ENCODE results near the gene SLC41A1. TPM values are rescaled to one million over a fixed set of nuclear protein-coding genes. Genes with fewer than 3 reads are reported as not detected.
A peak's percentile ranks its signal among the peaks of the same experiment; 100 is the strongest.

SLC41A1 gene
- total RNA-seq, 1 experiment from 2014 or later, result 26.4 TPM

- DNase-seq (ENCODE audit: extremely low read depth, low read depth), result no peak
Measured at GRCh38 chr1:205760606-205761005, 52.4 kb downstream of the SLC41A1 start.

DNA sequence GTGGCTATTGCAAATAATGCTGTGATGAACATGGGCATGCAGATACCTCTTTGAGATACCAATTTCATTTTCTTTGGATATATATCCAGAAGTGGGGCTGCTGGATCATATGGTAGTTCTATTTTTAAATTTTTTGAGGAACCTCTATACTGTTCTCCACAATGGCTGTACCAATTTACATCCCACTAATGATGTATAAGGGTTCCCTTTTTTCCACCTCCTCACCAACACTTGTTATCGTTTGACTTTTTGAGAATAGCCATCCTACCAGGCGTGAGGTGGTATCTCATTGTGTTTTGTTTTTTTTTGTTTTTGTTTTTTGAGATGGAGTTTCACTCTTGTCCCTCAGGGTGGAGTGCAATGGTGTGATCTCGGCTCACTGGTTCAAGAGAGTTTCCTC lies 56.4 kb downstream of the SLC41A1 start:
- DNase-seq (ENCODE audit: extremely low read depth, low read depth), result no peak

DNA sequence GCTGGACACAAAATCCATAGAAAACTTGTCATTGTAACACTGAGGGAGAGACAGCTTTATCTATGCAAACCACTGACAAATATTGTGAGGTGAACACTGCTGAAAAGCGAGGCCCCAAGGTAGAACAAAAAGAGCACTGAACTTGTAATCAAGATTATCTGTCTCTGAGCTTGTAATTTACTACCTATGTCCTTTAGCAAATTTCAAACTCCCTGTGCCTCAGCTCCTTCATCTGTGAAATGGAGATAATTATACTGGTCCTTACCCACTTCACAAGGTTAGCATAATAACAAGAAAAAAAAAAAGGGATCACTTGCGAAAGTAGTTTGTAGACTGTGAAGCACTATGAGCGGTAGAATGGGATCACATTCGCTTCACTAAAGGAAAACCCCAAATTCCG lies 58.1 kb downstream of the SLC41A1 start:
- DNase-seq (ENCODE audit: extremely low read depth, low read depth), result no peak

DNA sequence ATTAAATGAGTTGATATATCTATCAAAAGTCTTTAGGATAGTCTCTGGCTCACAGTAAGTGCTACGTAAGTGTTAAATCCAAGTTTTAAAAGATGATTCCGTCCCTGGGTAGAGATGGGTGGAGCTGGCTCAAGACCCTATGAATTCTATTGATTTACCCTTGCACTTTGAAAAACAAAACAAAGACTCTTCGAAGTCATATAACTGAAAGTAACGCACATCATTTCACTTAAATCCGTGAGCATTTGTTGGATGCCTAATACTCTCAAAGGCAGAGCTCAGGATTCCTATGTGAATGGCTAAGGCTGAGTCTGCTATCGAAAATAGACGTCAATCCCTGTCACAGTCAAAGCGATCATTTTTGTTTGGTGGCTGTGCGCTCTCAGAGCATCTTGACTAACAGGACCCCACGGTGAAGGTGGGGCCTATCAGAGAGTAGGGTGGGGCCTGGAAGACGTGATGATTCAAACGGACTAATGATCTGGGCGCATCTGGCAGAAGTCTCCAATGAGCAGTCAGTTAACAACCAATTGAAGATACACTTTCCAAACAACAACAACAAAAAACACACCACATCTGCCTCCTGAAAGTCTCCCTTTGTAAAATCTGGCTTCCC lies 61.9 kb downstream of the SLC41A1 start:
- no peak for DNase-seq (ENCODE audit: extremely low read depth, low read depth)

DNA sequence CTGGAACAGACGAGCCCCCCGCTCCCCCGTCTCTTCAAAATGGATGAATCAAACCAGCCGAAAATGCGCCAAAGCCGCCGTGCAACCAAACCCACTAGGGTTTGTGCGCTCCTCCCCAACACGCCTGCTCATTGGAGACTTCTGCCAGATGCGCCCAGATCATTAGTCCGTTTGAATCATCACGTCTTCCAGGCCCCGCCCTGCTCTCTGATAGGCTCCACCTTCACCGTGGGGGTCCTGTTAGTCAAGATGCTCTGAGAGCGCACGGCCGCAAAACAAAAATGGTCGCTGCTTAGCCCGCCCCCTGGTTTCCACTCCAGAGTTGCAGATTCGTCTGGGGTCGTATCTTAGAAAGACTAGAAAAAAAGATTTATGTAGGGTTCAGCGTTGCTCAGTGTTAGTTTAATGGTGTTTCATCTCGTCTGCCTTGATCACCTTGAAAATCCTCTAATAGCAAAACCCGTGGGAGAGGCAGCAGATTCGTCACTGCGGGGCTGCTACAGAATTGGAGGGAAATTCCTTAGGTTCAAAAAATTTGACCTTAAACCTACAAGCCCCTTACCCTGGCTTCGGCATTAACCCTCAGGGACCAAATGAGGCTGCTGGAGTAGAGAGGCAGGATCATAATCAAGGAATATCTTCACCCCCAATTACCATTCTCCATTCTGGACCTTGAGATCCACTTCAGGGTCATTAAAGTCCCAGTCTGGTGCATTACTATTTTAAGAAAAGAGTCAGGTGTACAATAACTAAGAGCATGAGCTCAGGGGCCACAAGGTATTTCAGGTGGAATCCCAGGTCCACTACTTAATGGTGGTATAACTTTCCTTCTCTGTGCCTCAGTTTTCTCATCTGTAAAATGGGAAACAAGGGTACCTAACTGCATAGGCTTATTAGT lies 62.6 kb downstream of the SLC41A1 start, which contains the start of gene NUCKS1:
Gene NUCKS1, minus strand, starts transcription at position 45 of the 898 bp plus-strand sequence. CDS start 209 bp downstream, outside the sequence.
- peak; percentile 100 for DNase-seq (ENCODE audit: extremely low read depth, low read depth)

DNA sequence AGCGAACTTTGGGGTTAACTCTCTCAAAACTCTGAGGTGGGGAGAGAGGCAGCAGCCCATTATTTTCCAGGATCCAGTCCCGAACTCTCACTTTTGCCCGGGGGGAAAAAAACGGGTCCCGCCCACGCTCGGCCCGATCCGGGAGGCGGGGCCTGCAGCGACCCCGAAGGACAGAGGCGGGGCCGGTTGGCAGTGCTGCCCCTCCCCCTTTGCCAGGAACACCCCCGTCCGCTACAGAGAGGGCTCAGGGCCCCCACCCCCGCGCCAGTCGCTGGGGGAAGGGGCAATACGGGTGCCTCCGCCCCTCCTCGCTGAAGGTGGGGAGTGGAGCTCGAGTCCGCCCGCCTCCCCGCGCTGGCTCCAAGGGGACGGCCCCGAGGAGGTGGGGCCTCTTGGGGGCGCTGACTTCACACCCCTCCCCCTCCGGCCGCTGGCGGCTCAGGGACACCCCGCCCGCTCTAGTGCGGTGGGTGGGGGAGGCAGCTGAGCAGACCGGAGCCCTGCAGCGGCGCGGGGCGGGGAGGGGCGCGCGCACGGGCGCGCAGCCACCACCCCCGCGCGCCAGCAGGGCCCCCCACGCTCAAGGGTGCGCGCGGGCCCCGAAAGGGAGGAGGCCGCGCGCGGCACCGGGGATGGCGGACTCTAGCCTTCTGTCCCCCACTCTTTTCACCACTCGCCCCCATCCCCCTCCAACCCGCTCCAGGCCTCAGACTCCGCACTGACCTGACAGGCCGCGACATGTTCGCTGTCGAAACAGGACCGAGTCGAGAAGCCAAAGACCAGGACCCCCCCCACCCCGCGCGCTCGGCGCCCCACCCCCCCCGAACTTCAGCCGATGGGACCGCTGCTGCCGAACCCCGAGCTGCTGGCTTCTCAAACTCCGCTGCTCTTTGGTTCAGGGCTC lies 63.5 kb downstream of the SLC41A1 start:
- peak; percentile 95 for DNase-seq (ENCODE audit: extremely low read depth, low read depth)

GRCh38 chr1:205748403-205749233 lies 64.4 kb downstream of the SLC41A1 start:
- no peak for DNase-seq (ENCODE audit: extremely low read depth, low read depth)

DNA sequence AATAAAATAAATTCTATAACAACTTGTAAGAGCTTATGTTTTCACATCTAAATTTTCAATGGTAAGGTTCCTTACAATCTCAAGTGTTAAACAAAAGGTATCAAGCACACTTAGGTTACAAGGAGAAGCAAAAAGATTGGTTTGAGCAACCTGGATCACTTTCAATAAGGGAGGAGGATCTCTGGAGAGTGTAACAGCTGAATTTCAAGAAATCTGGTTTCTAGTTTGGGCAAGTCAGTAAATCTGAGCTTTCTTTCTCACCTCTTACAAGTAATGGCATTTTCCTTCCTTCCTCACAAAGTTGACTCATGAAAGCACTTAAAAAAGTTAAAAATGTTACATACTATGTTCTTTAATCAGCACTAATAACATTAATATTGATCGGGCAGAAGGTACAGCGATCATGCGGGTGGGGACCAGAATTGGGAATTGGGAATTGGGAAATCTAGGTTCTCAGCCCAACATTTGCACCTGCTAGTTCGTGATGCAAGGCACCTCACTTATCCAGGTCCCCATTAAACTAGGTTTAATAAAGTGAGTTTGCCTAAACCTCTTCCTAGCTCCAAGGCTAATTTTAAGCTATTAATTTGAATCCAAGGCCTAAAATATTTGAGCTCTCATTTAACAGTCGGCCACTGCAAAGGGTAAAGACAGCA lies 66.1 kb downstream of the SLC41A1 start:
- no peak for DNase-seq (ENCODE audit: extremely low read depth, low read depth)

DNA sequence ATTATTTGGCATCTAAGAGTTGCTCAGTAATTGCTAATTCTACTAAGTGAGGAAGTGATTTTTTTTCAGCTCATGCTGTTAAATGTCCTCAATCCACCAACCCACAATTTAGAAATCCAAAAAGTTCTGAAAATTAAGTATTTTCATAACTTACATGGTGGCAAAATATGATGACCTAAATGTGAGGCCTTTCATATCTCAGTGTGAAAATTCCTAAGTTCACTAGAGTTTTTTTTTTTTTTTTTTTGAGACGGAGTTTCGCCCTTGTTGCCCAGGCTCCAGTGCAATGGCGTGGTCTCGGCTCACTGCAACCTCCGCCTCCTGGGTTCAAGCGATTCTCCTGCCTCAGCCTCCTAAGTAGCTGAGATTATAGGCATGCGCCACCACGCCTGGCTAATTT lies 68.6 kb downstream of the SLC41A1 start:
- DNase-seq (ENCODE audit: extremely low read depth, low read depth), result no peak

- no peak for DNase-seq (ENCODE audit: extremely low read depth, low read depth)
Measured at GRCh38 chr1:205743977-205744376, 69.0 kb downstream of the SLC41A1 start.

- DNase-seq (ENCODE audit: extremely low read depth, low read depth), result no peak
Measured at GRCh38 chr1:205741681-205742080, 71.3 kb downstream of the SLC41A1 start.

DNA sequence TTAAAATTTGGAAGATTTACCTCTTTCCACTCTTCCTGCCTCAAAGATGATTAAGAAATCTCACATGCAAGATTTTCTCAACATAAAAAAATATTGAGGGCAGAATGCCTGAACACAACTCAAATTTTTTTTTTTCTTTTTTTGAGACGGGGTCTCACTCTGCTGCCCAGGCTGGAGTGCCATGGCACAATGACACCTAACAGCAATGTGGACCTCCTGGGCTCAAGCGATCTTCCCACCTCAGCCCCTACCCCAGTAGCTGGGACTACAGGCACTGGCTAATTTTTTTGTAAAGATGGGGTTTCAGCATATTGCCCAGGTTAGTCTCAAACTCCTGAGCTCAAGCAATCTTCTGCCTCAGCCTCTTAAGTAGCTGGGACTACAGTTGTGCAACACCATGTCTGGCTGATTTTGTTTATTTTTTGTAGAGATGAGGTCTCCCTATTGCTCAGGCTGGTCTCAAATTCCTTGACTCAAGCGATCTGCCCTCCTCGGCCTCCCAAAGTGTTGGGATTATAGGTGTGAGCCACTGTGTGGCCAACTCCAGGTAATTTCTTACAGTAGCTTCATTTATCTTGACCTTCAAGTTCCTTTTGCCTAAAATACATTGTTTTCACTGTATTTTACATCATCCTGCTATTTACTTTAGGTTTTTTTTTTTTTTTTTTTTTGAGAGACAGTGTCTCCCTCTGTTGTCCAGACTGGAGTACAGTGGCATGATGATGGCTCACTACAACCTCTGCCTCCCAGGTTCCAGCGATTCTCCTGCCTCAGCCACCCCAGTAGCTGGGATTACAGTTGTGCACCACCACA lies 73.4 kb downstream of the SLC41A1 start:
- peak; percentile 16 for DNase-seq (ENCODE audit: extremely low read depth, low read depth)

Other genes with a start within 250 kb of the SLC41A1 start
- 41.5 and 41.8 TPM in 2 replicates for gene ELK4, start 181.2 kb downstream of the SLC41A1 start, total RNA-seq (2014; rRNA removed; shearing (Covaris generic))
- gene SLC45A3, start 132.7 kb downstream of the SLC41A1 start, total RNA-seq (2014; rRNA removed; shearing (Covaris generic)), result 2.0 and 2.1 TPM in 2 replicates
- 269 and 297 TPM in 2 replicates for gene NUCKS1, start 63.0 kb downstream of the SLC41A1 start, total RNA-seq (2014; rRNA removed; shearing (Covaris generic))
- 12.6 and 16.1 TPM in 2 replicates for gene RAB29, start 37.7 kb downstream of the SLC41A1 start, total RNA-seq (2014; rRNA removed; shearing (Covaris generic))
- not detected in 2 replicates for gene PM20D1, start 36.9 kb upstream of the SLC41A1 start, total RNA-seq (2014; rRNA removed; shearing (Covaris generic))
- gene SLC26A9, start 130.3 kb upstream of the SLC41A1 start, total RNA-seq (2014; rRNA removed; shearing (Covaris generic)), result 0.02 and 0.06 TPM in 2 replicates
- gene RAB7B, start 190.2 kb upstream of the SLC41A1 start, total RNA-seq (2014; rRNA removed; shearing (Covaris generic)), result not detected in 2 replicates
- gene CTSE, start 210.7 kb upstream of the SLC41A1 start, total RNA-seq (2014; rRNA removed; shearing (Covaris generic)), result not detected in 2 replicates
- not detected in 2 replicates for gene RHEX, start 240.0 kb upstream of the SLC41A1 start, total RNA-seq (2014; rRNA removed; shearing (Covaris generic))